GM10847 (cell line): ENCODE measurements around the gene CASP1.
"Not testable (repeated sequence)": the region's sequence is repeated elsewhere in the genome, so short reads cannot be mapped to it uniquely, and the experiment has no call there.

Experiments used
- POLR2A ChIP-seq: IDR thresholded peaks from 2 replicates; pipeline ENCODE4 v1.6.1; 2011; ENCODE audit not compliant: insufficient read length; ENCODE audit errors: extremely low read depth

Gene CASP1

GRCh38 chr11:105044557-105045524 lies 9.9 kb upstream of the CASP1 start, which contains the start of gene CARD16:
CARD16 (minus strand) TSS chr11:105045335; CDS start chr11:105045297, 38 bp downstream.
- not testable (repeated sequence) for TF ChIP-seq POLR2A

- TF ChIP-seq POLR2A, result no peak
Measured at GRCh38 chr11:105042178-105042577, 7.2 kb upstream of the CASP1 start.

- TF ChIP-seq POLR2A, result no peak
Measured at GRCh38 chr11:105040703-105041102, 5.8 kb upstream of the CASP1 start.

- TF ChIP-seq POLR2A, result no peak
Measured at GRCh38 chr11:105033781-105034180, 1.2 kb downstream of the CASP1 start.

GRCh38 chr11:105033343-105033742 lies 1.6 kb downstream of the CASP1 start:
- TF ChIP-seq POLR2A, result no peak

- TF ChIP-seq POLR2A, result no peak
Measured at GRCh38 chr11:105032495-105032894, 2.4 kb downstream of the CASP1 start.

- no peak for TF ChIP-seq POLR2A
Measured at GRCh38 chr11:105027678-105028077, 7.3 kb downstream of the CASP1 start.

- no peak for TF ChIP-seq POLR2A
Measured at GRCh38 chr11:105024394-105024793, 10.6 kb downstream of the CASP1 start.

GRCh38 chr11:105023003-105023402 lies 11.9 kb downstream of the CASP1 start, which contains the start of gene CASP5:
CASP5 (minus strand) TSS chr11:105023168; CDS start chr11:105023136, 32 bp downstream.
- no peak for TF ChIP-seq POLR2A

- no peak for TF ChIP-seq POLR2A
Measured at GRCh38 chr11:105022527-105022926, 12.4 kb downstream of the CASP1 start.

GRCh38 chr11:105007463-105007862 lies 27.5 kb downstream of the CASP1 start:
- no peak for TF ChIP-seq POLR2A

GRCh38 chr11:105005451-105005845 lies 29.5 kb downstream of the CASP1 start:
- TF ChIP-seq POLR2A, result no peak

- no peak for TF ChIP-seq POLR2A
Measured at GRCh38 chr11:105004021-105004420, 30.9 kb downstream of the CASP1 start.

- TF ChIP-seq POLR2A, result no peak
Measured at GRCh38 chr11:105003151-105003550, 31.8 kb downstream of the CASP1 start.

- TF ChIP-seq POLR2A, result no peak
Measured at GRCh38 chr11:105000797-105001196, 34.1 kb downstream of the CASP1 start.

GRCh38 chr11:105000167-105000566 lies 34.8 kb downstream of the CASP1 start:
- no peak for TF ChIP-seq POLR2A
